Muscle of leg (tissue), 11 donors: ENCODE results near the gene PCBP3. TPM values are rescaled to one million over a fixed set of nuclear protein-coding genes. Genes with fewer than 3 reads are reported as not detected.

Source experiments
- DNase-seq: peaks from one replicate; pipeline ENCODE4 v3.0.0; 2013
- H3K27ac ChIP-seq: one replicate; pipeline ENCODE4 v1.5.1; 2013; ENCODE audit warnings: mild to moderate bottlenecking, low read length, control low read depth
- H3K27me3 ChIP-seq: one replicate; pipeline ENCODE4 v1.6.1; 2013; ENCODE audit warnings: low read length; ENCODE audit not compliant: control insufficient read depth, insufficient read depth
- H3K36me3 ChIP-seq: one replicate; pipeline ENCODE4 v1.6.1; 2013; ENCODE audit warnings: low read length; ENCODE audit not compliant: control insufficient read depth, insufficient read depth
- H3K4me1 ChIP-seq: one replicate; pipeline ENCODE4 v1.6.1; 2013; ENCODE audit warnings: low read length; ENCODE audit not compliant: control insufficient read depth, insufficient read depth
- H3K4me3 ChIP-seq: one replicate; pipeline ENCODE4 v1.5.1; 2013; ENCODE audit warnings: low read length, control low read depth
- H3K9me3 ChIP-seq: replicated peaks from 2 replicates; pipeline ENCODE4 v1.6.1; 2013; ENCODE audit warnings: low read depth, low read length; ENCODE audit not compliant: control insufficient read depth
- WGBS: methylation state at CpG from one replicate; pipeline ENCODE4 v1.1.5; 2013; ENCODE audit warnings: missing lambda C conversion rate; ENCODE audit not compliant: insufficient coverage; 5-methylcytosine and 5-hydroxymethylcytosine counted together
- polyA plus RNA-seq, 8 donors: library from polyadenylated mRNA; unstranded; fragments of 120-200 nt; gene quantifications; one replicate each; pipeline versions ENCODE4 v1.2.1 to v1.2.3, GENCODE V29; 2013; ENCODE audit warnings: inconsistent platforms in 1 of 8, low replicate concordance in 1 of 8; ENCODE audit not compliant: insufficient read length in 8 of 8, insufficient read depth in 1 of 8
- total RNA-seq: library from RNA; stranded (reverse); fragments of 120-200 nt; gene quantifications from one replicate; pipeline ENCODE4 v1.2.4, GENCODE V29; 2013

Gene PCBP3
- total and polyA plus RNA-seq, 9 donors, result 0.76 to 2.3 (median 1.2) TPM

- Histone ChIP-seq H3K4me1 (no peaks in the 10 kb centered on the region), H3K9me3 (no peaks in the 10 kb centered on the region), H3K27me3 (peaks cover 7% of the 10 kb centered on the region), H3K4me3 (no peak overlapping the region), H3K27ac (no peak overlapping the region), H3K36me3 (no peaks in the 10 kb centered on the region)
- no CpG with 5 or more reads among the region's 3 CpGs for WGBS
- DNase-seq, result no peak
Observed at GRCh38 chr21:45796003-45796402, 152.5 kb downstream of the PCBP3 start.

- no peak overlapping the region for H3K27ac ChIP-seq
- 72% methylated on average over 8 of the region's 8 CpGs for WGBS
- no peaks in the 10 kb centered on the region for H3K4me1 ChIP-seq
- no peaks in the 10 kb centered on the region for H3K9me3 ChIP-seq
- no peaks in the 10 kb centered on the region for H3K36me3 ChIP-seq
- no peak for DNase-seq
- peaks cover 7% of the 10 kb centered on the region for H3K27me3 ChIP-seq
- H3K4me3 ChIP-seq, result no peak overlapping the region
Observed at GRCh38 chr21:45797338-45797737, 153.8 kb downstream of the PCBP3 start.

DNA sequence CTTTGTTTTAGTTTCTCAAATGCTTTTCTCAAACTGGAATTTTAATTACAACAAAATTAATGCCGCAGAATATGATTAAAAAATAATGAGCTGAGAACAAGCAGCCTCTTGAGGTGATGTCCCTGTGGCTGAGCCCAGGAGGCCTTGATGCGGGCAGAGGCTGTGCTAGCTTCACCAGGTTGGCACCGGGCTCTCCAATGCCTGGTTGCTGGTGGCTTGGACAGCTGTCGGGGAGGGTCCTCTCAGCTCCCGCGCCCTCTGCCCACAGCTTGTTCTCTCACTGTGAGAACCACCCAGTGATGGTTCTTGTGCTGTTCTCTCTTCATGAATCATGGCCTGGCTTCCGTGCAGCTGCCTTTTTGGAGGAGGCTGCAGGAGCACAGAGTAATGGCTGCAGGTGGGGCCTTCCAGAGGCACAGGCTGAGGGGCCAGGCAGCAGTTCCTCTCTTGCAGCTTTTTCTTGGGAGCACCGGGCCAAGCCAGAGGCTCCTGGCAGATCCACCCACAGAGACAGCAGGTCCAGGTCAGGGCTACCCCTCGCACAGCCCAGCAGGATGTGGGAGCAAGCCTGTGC is 156.3 kb downstream of the PCBP3 start:
- H3K4me3 ChIP-seq, result no peak overlapping the region
- DNase-seq, result no peak
- H3K27me3 ChIP-seq, result peaks cover 2% of the 10 kb centered on the region
- H3K27ac ChIP-seq, result no peak overlapping the region
- WGBS, result 77% methylated on average over 8 of the region's 9 CpGs
- H3K4me1 ChIP-seq, result no peaks in the 10 kb centered on the region
- H3K36me3 ChIP-seq, result no peaks in the 10 kb centered on the region
- no peaks in the 10 kb centered on the region for H3K9me3 ChIP-seq

DNA sequence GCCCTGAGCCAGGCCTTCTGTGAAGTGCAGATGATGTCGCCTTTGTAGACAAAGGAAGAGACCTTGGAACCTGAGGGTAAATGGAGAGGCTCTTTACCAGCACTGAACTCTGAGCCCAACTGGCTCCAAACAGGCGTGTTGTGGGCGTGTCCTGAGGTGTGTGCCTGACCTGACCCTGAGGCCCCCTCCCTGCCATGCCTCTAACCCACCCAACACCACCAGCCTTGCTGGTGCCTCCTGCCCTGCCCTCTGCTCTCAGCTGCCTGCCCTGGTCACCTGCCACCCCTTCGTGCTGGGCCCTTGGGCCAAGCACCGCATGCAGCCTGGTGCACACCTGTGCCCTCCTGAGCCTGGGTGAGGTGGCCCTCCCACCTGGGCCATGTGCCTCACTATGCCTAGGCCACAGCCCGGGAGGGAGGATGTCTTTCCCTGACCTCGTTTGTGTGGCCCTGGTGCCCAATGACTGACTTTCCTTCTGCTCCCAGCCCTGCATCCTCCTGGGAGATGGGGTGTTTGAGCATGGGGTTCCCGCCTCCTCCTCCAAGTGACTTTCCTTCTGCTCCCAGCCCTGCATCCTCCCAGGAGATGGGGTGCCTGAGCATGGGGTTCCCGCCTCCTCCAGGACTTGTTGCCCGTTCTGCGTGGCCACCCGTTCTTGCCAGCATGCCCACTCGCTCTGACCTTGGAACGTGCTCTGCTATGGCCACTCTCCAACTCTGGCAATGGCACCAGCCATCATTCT is 157.0 kb downstream of the PCBP3 start:
- Histone ChIP-seq H3K27me3 (peaks cover 2% of the 10 kb centered on the region), H3K36me3 (no peaks in the 10 kb centered on the region), H3K4me1 (no peaks in the 10 kb centered on the region), H3K27ac (no peak overlapping the region), H3K4me3 (no peak overlapping the region), H3K9me3 (no peaks in the 10 kb centered on the region)
- 82% methylated on average over 10 of the region's 14 CpGs for WGBS
- DNase-seq, result no peak

GRCh38 chr21:45801129-45801964 is 157.8 kb downstream of the PCBP3 start:
- no peaks in the 10 kb centered on the region for H3K9me3 ChIP-seq
- DNase-seq, result no peak
- 72% methylated on average over 5 of the region's 7 CpGs for WGBS
- H3K27me3 ChIP-seq, result no peaks in the 10 kb centered on the region
- H3K4me3 ChIP-seq, result no peak overlapping the region
- no peak overlapping the region for H3K27ac ChIP-seq
- no peaks in the 10 kb centered on the region for H3K4me1 ChIP-seq
- H3K36me3 ChIP-seq, result no peaks in the 10 kb centered on the region

DNA sequence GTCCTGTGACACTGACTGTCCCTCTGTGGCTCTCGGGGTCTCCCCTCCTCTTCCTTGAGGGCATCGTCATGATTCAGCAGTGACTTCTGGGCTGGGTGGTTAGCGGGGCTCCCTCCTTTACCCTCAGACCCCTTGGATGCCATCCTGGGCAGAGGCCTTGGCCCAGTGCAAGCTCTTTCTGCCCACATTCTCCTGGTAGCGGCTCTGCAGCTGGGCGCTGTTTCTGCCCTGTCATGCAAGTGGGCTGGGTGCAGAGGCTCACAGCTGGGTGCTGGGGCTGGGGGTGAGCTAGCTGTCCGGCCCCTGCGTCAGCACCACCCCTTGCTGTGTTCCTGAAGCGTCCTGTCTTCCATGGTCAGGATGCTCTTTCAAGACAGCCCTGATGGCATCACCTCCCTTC is 158.5 kb downstream of the PCBP3 start:
- WGBS, result 81% methylated on average over 7 of the region's 8 CpGs
- Histone ChIP-seq H3K9me3 (no peaks in the 10 kb centered on the region), H3K36me3 (no peaks in the 10 kb centered on the region)

GRCh38 chr21:45802425-45802824 is 158.9 kb downstream of the PCBP3 start:
- no peaks in the 10 kb centered on the region for H3K4me1 ChIP-seq
- WGBS, result 68% methylated on average over 7 of the region's 9 CpGs

More for the DNA sequence above, 158.5 kb downstream of the PCBP3 start:
- Histone ChIP-seq H3K4me1 (no peaks in the 10 kb centered on the region), H3K27ac (no peak overlapping the region), H3K27me3 (no peaks in the 10 kb centered on the region), H3K4me3 (no peak overlapping the region)
- DNase-seq, result no peak

GRCh38 chr21:45802956-45803617 is 159.6 kb downstream of the PCBP3 start:
- Histone ChIP-seq H3K4me1 (no peaks in the 10 kb centered on the region), H3K27ac (no peak overlapping the region), H3K9me3 (no peaks in the 10 kb centered on the region), H3K27me3 (no peaks in the 10 kb centered on the region), H3K4me3 (no peak overlapping the region), H3K36me3 (no peaks in the 10 kb centered on the region)
- DNase-seq, result no peak
- WGBS, result 62% methylated on average over 5 of the region's 8 CpGs

More at GRCh38 chr21:45802425-45802824, 158.9 kb downstream of the PCBP3 start:
- Histone ChIP-seq H3K9me3 (no peaks in the 10 kb centered on the region), H3K27ac (no peak overlapping the region), H3K4me3 (no peak overlapping the region), H3K36me3 (no peaks in the 10 kb centered on the region), H3K27me3 (no peaks in the 10 kb centered on the region)
- no peak for DNase-seq

DNA sequence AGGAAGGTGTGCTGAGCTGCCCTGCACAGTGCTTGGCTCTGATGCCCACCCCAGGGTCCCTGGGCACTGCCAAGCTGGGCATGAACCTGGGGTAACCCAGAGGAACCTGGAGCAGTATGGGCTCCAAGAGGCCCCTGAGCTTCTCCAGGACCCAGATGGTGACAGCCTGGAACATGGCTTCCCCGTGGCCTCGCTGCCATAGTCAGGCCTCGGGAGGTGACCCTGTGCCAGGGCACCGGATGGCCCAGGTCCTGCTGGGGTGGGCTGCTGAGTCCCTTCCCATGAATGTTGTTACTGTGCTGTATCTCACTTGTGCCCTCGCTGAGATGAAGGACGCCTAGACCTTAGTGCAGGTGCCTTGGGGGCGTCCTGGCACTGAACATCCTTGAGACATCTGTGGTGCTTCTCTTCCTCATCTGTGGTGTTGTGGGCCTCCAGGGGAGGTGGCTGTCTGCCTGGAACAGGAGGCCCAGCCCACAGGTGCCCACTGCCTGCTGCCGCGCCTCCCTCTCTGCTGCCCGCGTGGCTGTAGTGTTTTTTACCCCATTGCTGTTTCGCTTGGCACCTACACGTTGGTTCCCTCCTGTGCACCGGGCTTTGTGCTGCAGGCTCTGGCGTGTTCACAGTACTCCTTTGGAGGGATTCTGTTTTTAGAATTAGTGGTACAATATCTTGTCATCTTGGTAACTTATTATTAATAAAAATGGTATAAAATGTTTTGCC is 160.3 kb downstream of the PCBP3 start:
- H3K27ac ChIP-seq, result no peak overlapping the region
- 87% methylated on average over 12 of the region's 15 CpGs for WGBS
- no peak overlapping the region for H3K4me3 ChIP-seq
- DNase-seq, result no peak
- H3K36me3 ChIP-seq, result no peaks in the 10 kb centered on the region
- H3K4me1 ChIP-seq, result no peaks in the 10 kb centered on the region
- no peaks in the 10 kb centered on the region for H3K9me3 ChIP-seq
- H3K27me3 ChIP-seq, result no peaks in the 10 kb centered on the region
